ENCODE results near the gene ATF2.

GRCh38 chr2:175107146-175107545 lies 60.9 kb downstream of the ATF2 start:
- TF ChIP-seq POLR2A (IDR thresholded peaks at IDR 0.05), result no peak
- no peak for TF ChIP-seq CTCF (IDR thresholded peaks at IDR 0.05)

All from heart left ventricle (tissue), 13 donors.